Measurements from ENCODE around the gene MTREX. TPM values are rescaled to one million over a fixed set of nuclear protein-coding genes. Genes with fewer than 3 reads are reported as not detected.

Gene MTREX
- total RNA-seq, 6 experiments from 2014 or later = 65.1 to 78.2 (median 70.1) TPM

DNA sequence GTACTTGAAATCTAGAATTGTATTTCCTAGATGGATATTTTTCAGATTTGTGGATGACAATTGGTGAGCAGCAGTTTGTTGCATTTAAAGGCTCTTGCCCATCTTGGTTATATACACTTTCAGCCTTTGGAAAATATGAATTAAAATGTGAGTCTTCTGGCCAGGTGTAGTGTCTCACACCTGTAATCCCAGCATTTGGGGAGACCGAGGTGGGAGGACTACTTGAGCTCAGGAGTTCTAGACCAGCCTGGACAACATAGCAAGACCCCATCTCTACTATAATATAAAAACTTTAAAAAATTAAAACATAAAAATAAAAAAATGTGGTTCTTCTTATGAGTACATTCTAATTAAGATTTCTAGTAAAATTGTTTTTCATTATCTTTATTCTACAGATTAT, 102.0 kb downstream of the MTREX start:
- no peak overlapping the region for H3K27ac Mint-ChIP-seq
- no peak for DNase-seq
- peaks cover 22% of the 10 kb centered on the region for H3K4me1 Mint-ChIP-seq (ENCODE audit: low read depth)
- H3K36me3 Mint-ChIP-seq (ENCODE audit: low read depth) = no peaks in the 10 kb centered on the region; the same call in none of the 2 replicates
- no peak overlapping the region for H3K4me3 Mint-ChIP-seq
- H3K9me3 Mint-ChIP-seq = no peaks in the 10 kb centered on the region
- TF ChIP-seq, protein P1, sequence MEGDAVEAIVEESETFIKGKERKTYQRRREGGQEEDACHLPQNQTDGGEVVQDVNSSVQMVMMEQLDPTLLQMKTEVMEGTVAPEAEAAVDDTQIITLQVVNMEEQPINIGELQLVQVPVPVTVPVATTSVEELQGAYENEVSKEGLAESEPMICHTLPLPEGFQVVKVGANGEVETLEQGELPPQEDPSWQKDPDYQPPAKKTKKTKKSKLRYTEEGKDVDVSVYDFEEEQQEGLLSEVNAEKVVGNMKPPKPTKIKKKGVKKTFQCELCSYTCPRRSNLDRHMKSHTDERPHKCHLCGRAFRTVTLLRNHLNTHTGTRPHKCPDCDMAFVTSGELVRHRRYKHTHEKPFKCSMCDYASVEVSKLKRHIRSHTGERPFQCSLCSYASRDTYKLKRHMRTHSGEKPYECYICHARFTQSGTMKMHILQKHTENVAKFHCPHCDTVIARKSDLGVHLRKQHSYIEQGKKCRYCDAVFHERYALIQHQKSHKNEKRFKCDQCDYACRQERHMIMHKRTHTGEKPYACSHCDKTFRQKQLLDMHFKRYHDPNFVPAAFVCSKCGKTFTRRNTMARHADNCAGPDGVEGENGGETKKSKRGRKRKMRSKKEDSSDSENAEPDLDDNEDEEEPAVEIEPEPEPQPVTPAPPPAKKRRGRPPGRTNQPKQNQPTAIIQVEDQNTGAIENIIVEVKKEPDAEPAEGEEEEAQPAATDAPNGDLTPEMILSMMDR (IDR thresholded peaks at IDR 0.05) = no peak
- H3K27me3 Mint-ChIP-seq (ENCODE audit: insufficient read depth) = no peaks in the 10 kb centered on the region

DNA sequence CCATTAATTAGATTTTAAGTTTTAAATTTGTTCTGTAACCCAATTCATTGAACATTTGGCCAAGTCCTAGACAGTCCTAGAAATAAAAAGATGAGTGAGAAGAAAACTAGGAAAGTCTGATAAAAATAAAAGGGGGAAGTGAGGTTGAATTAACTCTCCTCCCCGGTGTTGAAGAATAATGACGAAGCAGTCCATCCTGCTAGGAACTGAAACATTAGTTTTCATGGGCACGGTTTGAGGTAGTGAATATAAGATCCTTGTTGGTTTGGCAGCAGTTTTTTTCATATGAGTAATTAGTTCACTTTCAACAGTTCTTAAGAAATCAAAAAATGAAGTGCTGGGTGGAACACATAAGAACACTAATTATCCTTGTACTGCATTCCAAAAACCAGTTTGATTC, 103.1 kb downstream of the MTREX start:
- no peak for DNase-seq
- no peaks in the 10 kb centered on the region for H3K27me3 Mint-ChIP-seq (ENCODE audit: insufficient read depth)
- H3K36me3 Mint-ChIP-seq (ENCODE audit: low read depth) = no peaks in the 10 kb centered on the region; the same call in none of the 2 replicates
- TF ChIP-seq, protein P1 (IDR thresholded peaks at IDR 0.05) = no peak
- peaks cover 33% of the 10 kb centered on the region for H3K4me1 Mint-ChIP-seq (ENCODE audit: low read depth)
- H3K4me3 Mint-ChIP-seq = no peak overlapping the region
- H3K9me3 Mint-ChIP-seq = no peaks in the 10 kb centered on the region
- no peak overlapping the region for H3K27ac Mint-ChIP-seq

DNA sequence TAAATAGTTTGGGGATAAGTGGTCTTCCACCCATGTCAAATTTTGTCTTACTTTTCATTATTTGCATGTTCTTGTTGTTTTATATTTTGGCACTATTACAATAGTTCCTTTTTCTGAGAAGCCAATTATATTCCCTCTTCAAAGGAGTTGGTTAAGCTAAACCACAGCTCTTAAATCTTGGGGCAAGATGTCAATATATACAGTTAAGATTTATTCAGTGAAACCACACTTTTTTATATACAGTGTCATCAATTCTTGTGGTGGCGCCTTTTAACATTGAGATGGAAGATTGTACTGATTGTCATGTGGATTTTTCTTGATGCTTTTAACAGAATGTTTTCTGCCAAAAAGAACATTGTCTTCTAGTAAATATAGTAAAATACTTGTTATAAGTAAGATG, 104.1 kb downstream of the MTREX start:
- Mint-ChIP-seq H3K4me3 (no peak overlapping the region), H3K4me1 (ENCODE audit: low read depth) (peaks cover 43% of the 10 kb centered on the region), H3K36me3 (ENCODE audit: low read depth) (no peaks in the 10 kb centered on the region; the same call in none of the 2 replicates), H3K27me3 (ENCODE audit: insufficient read depth) (no peaks in the 10 kb centered on the region), H3K9me3 (no peaks in the 10 kb centered on the region), H3K27ac (no peak overlapping the region)
- no peak for DNase-seq
- TF ChIP-seq, protein P1 (IDR thresholded peaks at IDR 0.05) = no peak

DNA sequence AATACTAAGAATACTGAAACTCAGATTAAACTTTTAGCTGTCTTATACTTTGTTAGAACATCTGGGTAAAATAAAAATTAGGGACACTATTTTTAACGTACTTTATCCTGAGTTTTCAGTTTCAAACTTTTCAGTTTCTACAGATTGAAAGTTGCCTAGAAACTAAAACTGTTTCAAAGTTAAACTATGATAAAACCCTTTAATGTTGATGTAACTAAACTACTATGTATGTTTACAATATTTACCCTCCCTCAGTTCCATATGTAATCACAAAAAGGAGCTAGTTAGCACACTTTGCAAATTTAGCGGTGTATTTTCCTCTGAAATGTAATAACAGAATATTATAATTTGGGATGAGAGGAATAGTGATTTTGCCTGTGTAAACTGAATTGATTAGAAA, 105.9 kb downstream of the MTREX start:
- H3K27me3 Mint-ChIP-seq (ENCODE audit: insufficient read depth) = no peaks in the 10 kb centered on the region
- H3K36me3 Mint-ChIP-seq (ENCODE audit: low read depth) = no peaks in the 10 kb centered on the region; the same call in 1 of the 2 replicates
- TF ChIP-seq, protein P1 (IDR thresholded peaks at IDR 0.05) = no peak
- H3K4me1 Mint-ChIP-seq (ENCODE audit: low read depth) = peaks cover 45% of the 10 kb centered on the region
- no peak overlapping the region for H3K27ac Mint-ChIP-seq
- no peak for DNase-seq
- no peak overlapping the region for H3K4me3 Mint-ChIP-seq
- H3K9me3 Mint-ChIP-seq = no peaks in the 10 kb centered on the region

DNA sequence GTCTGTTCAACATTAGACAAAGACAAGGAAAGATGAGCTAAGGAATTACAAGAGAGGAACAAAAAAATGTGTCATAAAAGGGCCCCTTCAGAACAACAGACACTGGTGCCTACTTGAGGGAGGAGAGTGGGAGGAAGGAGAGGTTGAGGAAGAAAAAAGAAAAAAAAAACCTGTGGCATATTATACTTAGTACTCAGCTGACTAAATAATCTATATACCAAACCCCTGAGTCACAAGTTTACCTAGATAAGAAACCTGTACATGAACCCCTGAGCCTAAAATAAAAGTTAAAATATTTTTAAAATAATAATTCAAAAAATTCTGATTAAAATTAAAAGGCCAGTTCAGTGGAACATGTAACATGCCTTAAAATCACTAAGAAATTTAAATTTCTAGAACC, 107.3 kb downstream of the MTREX start:
- H3K27me3 Mint-ChIP-seq (ENCODE audit: insufficient read depth) = no peaks in the 10 kb centered on the region
- peaks cover 59% of the 10 kb centered on the region for H3K4me1 Mint-ChIP-seq (ENCODE audit: low read depth)
- DNase-seq = no peak
- no peaks in the 10 kb centered on the region; the same call in 1 of the 2 replicates for H3K36me3 Mint-ChIP-seq (ENCODE audit: low read depth)
- TF ChIP-seq, protein P1 (IDR thresholded peaks at IDR 0.05) = no peak
- H3K27ac Mint-ChIP-seq = peak overlapping the region; percentile 30
- H3K4me3 Mint-ChIP-seq = no peak overlapping the region; the same call in 1 of the 2 replicates
- no peaks in the 10 kb centered on the region for H3K9me3 Mint-ChIP-seq

DNA sequence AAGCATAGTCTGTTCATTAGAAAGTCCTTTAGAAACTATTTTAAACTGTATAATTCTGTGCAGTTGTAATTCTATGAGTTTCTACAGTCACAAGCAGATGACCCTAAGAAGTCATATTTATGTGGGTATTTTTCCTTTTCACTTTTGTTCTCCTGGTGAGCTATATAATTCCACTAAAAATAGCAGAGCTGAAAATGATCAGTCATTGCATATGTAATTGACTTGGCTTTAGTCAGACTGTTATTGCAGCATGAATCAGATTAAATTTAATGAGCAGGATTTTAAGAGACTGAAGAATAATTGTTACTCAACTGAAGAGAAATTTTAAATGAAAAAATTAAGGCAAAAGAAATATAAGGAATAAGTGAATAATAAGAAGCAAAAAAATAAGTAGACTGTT, 108.5 kb downstream of the MTREX start:
- Mint-ChIP-seq H3K9me3 (no peaks in the 10 kb centered on the region), H3K27ac (peak overlapping the region; percentile 30), H3K4me3 (no peak overlapping the region), H3K4me1 (ENCODE audit: low read depth) (peaks cover 71% of the 10 kb centered on the region), H3K27me3 (ENCODE audit: insufficient read depth) (no peaks in the 10 kb centered on the region), H3K36me3 (ENCODE audit: low read depth) (peaks cover 9% of the 10 kb centered on the region)
- peak; percentile 30 for DNase-seq
- TF ChIP-seq, protein P1 (IDR thresholded peaks at IDR 0.05) = no peak

Data from HFFc6 (cell line).